Stimulated activated CD4-positive, alpha-beta T cell treated with anti-CD3 and anti-CD28 coated beads, Interleukin-15, amount 100 ng/mL, for 24 hours (primary cell): ENCODE results near the gene TCF12.
"Not testable (repeated sequence)": the region's sequence is repeated elsewhere in the genome, so short reads cannot be mapped to it uniquely, and the experiment has no call there.

Experiments
- DNase-seq: peaks from one replicate; pipeline ENCODE4 v3.0.0-alpha.2; 2020

Gene TCF12

DNA sequence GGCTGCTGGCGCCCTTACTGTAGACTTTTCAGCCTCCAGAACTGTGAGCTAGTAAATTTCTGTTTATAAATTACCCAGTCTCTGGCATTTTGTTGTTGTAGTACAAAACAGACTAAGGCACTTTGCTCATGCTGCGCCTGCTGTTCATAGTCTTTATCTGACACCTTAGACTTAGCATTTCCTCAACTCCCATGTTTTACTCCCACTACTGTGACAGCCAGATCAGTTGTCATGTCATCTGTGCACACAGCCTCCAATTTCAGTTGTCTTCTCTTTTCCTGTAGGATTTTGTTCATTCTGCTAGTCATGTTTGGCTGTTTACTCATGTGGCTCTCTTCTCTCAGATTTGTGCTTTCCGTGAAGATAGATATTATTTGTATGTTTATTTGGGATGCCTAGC, 62.0 kb downstream of the TCF12 start:
- no peak for DNase-seq

DNA sequence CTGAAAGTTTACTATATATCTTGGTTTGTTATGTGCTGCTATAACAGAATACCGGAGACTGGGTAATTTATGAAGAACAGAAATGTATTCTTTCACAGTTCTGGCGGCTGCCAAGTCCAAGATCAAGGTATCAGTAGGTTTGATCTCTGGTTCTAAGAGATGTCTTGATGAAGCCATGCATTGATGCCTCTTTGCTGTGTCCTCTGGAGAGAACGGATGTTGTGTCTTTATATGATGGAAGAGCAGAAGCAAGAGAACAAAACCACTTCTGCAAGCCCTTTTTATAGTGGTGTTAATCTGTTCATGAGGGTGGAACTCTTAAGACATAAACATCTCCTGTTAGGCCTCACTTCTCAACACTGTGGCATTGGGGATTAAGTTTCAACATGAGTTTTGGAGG, 62.7 kb downstream of the TCF12 start:
- DNase-seq = no peak

DNA sequence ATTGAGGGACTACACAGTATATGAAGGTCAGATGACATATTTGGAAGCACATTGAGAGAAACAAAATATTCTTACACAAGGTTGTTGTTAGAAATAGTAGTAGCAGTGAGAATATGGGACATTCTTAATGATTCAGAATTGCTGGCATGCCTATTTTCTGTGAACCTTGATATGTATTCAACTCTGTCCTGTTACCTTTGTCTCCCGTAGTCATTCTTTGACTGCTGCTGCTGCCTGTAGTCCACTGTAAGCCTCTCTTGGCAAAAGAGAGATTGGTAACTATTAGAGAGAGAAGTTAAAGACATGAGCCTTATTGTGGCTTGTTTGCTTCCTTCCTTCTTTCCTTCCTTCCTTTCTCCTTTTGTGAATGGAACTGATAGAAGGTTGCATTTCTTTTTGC, 64.5 kb downstream of the TCF12 start:
- no peak for DNase-seq

DNA sequence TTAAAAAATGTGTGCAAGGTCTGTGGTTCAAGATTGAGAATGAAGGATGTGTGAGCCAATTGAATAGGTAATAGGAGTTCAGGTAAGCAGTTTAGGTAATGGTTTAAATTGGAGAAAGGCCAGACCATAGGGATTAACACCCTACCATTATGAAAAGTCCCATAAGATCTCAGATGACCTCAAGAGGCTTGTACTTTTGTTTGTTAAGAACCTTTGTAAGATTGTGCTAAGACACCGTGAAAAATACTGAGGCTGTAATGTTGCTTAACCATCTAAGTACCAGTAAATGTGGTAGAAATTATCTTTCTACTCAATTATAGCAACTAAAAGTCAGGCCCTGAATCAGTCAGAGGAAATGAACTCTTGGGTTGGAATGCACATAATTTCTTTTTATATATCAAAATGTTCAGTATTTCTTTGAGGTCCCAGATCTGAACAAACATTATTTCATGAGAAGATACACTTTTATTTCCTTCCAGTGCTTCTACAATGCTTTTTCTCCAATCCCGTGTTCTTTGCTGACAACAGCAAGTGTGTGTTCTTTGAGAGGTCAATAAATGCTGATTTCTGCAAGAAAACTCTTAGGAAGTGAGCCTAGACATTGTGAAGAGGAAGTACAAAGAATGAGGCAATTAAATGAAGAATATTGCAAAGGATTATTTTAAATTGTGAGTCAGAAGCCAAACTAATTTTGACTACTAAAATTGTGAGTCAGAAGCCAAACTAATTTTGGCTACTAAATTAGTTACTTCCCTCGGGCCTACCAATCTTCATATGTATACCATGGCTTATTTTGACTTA, 66.4 kb downstream of the TCF12 start:
- DNase-seq = no peak

DNA sequence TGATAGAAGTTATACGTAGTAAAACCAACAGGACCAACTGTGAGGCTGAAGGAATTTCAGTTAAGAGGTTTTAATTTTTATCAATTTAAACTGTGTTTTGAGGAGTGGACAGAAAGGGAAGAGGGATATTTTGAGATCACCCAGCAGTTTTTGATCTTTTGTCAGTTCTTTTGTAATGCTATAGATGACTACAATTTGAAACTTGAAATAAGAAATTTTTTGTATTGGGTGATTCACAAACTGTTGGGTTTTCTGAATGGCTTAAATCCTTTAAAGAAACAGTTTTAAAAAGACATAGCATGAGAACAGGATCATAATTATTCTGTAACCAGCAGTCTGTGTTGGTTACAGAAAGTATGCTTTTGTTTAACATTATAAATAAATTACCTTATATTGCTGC, 67.4 kb downstream of the TCF12 start:
- DNase-seq = no peak

DNA sequence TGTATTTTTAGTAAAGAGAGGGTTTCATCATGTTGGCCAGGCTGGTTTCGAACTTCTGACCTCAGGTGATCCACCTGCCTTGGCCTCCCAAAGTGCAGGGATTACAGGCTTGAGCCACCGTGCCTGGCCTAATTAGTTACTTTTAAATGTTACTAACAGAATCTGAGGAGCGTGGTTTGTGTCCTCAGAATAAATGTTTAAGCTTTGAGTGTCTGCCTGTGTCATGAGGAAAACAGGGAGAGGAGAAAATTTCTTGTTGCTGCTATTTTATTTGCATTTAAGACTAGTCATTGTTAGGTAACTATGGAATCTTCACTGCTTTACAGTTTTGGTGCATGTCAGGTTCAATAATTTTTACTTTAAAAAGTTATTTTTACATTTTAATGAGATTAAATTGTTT, 68.8 kb downstream of the TCF12 start:
- DNase-seq = no peak

DNA sequence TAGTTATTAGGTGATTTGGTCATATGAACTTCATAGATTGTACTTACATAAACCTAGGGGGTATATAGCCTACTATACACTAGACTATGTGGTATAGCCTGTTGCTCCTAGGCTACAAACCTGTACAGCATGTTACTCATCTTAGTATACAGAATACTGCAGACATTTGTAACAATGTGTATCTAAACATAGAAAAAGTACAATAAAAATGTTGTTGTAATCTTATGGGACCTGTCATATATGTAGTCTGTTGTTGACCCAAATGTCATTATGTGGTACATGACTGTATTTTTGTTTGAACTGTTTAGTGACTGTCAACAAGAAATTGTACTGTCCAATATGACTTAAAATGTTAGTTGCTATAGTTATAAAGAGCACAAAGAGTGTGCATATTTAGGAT, 69.8 kb downstream of the TCF12 start:
- DNase-seq = no peak

DNA sequence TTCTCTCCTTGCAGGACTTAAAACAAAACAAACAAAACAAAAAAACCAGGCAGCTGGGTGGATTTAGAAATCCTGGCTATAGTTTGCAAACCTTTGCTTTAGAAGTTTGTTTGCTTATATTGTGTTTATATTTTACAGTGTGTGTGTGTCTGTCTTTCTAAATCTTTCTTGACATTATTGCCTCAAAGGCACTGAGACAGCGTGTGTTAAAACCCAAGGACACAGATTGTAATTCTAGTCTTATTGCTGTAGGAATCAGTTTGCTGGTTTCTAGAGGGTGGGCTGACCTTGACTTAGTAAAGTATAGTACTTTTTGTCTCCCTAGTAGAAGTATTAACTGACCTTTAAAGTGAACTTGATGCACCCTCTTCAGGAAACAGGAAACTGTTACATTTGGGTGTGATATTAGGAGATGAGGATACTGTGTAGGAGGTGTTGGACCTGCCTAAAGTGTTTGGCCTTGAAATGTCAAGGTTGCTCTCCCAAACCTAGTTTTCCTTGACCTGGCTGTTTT, 71.0 kb downstream of the TCF12 start:
- DNase-seq = no peak

DNA sequence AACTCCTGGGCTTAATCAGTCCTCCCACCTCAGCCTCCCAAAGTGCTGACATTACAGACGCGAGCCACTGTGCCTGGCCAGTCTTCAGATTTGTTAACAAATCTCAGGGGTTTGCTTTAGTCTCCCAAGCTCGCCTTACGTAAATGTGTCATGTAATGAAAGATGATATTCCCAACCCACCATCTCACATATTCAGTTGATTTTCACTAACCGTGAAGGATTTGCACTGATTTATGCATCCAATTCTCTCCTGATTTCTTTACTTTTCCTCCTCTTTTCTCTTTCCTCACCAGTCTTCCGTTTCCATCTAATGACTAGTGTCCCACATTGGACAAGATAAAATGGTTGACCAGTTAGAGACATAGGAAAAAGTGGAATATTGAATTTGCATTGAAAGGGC, 72.6 kb downstream of the TCF12 start:
- DNase-seq = no peak

DNA sequence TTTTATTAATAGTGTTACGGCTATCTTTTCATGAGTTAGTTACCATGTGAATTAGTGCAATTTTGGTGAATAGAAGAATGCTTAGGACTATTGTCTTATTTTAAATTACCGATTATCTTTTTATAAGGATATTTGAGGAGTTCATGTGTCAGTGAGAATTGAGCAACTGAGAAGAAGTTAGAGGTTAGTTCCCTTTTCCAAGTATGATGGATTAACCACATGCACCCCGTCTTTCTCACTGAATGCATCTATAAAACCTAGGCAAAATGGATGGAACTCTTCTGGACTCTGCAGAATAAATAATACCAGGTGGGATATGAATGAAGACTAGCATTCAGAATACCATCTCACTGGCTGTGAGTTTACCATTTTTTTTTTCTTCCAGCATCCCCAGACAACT, 74.3 kb downstream of the TCF12 start:
- DNase-seq = no peak

DNA sequence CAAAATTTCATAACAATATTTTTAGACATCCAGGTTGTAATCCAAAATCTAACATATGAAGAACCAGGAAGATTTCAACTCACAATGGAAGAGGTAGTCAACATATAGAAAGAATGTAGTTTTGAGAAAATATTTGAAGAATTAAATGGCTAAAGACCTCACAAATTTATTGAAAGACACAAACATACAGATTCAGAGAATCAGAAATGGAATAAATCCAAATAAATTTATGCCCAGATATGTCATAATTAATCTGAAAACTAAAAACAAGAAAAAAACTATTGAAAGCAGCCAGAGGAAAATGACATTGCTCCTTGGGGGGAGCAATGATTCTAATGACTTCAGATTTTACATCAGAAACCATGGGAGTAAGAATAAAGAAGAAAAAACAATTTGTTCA, 75.8 kb downstream of the TCF12 start:
- DNase-seq = no peak

DNA sequence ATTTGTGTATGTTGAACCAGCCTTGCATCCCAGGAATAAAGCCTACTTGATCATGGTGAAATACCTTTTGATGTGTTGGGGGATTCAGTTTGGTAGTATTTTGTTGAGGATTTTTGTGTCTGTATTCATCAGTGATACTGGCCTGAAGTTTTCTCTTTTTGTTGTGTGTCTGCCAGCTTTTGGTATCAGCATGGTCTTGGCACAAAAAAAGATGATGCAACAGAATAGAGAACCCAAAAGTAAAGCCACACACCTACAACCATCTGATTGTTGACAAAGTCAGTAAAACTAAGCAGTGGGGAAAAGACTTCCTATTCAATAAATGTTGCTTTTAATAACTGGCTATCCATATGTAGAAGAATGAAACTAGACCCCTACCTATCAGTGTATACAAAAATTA, 77.6 kb downstream of the TCF12 start:
- DNase-seq = no peak

DNA sequence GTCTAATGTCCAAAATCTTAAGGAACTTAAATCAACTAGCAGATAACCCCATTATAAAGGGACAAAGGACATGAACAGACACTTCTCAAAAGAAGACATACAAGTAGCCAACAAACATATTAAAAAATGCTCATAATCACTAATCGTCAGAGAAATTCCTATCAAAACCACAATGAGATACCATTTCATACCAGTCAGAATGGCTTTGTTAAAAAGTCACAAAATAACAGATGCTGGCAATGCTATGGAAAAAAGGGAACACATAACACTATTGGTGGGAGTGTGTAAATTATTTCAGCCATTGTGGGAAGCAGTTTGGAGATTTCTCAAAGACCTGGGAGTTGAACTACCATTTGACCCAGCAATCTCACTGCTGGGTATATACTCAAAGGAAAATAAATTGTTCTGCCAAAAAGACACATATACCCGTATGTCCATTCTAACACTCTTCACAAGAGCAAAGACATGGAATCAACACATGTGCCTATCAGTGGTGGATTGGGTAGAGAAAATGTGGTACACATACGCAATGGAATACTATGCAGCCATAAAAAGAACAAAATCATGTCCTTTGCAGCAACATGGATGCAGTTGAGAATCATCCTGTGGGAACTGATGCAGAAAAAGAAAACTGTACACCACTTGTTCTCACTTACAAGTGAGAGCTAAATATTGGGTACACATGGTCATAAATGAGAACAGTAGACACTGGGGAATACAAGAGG, 78.5 kb downstream of the TCF12 start:
- DNase-seq = no peak

DNA sequence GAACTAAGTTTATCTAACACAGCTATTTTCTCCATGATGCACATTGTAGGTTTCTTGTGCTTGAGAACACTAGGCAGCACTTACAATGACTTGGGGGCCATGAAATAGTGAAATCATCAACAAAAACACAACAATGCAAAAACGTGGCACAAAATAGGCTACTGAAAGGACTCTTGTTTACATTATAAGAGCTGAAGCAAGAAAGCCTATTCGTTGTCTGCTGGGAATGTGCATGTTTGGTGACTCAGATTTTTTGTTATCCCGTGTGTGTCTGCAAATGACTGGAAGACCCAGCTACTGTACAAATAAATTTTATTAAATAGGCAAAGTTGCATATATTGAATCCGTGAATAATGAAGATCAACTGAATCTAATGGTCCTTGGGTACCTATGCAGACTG, 85.0 kb downstream of the TCF12 start:
- DNase-seq = no peak

DNA sequence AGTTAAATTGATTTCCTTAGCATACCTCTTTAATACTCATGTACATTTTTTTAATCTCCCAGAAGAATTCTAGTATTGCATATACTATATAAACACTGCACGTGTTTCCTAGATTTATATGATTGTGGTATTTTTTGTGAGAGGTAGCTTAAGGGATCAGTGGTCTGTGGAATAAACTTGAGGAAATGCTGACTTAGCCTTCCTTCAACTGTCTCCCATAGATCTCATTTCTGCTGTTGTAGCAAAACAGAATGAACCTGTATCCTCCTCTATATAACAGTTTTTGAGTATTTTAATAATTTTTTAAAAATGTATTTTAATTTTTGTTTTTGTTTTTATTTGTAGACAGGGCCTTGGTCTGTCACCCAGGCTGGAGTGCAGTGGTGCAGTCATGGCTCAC, 86.8 kb downstream of the TCF12 start:
- no peak for DNase-seq

DNA sequence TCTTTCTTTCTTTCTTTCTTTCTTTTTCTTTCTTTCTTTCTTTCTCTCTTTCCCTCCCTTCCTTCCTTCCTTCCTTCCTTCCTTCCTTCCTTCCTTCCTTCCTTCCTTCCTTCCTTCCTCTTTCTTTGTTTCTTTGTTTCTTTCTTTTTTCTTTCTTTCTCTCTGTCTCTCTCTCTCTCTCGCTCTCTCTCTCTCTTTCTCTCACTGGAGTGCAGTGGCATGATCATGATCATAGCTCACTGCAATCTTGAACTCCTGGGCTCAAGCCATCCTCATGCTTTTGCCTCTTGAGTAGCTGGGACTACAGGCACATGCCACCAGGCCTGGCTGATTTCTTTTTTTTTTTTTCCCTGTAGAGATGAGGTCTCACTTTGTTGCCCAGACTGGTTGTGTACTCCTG, 89.4 kb downstream of the TCF12 start:
- not testable (repeated sequence) for DNase-seq

DNA sequence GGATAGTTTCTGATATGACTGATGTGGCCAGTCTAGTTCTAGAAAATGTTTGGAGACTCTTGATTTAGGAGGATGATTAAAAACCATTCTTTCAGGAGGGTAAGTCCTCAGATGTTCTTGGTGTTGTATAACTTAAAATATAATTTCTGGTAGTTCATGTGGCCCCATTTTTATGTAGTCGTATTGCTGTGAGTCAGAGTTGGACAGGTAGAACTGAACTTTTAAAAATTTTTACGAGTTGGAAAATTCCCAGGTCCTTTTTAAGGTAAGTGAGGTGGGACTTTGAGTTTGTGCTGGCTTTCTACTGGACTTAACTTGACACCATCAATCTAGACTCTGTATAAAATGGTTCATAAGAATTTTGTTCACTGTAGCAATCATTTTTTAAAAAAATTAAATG, 92.3 kb downstream of the TCF12 start:
- DNase-seq = no peak

DNA sequence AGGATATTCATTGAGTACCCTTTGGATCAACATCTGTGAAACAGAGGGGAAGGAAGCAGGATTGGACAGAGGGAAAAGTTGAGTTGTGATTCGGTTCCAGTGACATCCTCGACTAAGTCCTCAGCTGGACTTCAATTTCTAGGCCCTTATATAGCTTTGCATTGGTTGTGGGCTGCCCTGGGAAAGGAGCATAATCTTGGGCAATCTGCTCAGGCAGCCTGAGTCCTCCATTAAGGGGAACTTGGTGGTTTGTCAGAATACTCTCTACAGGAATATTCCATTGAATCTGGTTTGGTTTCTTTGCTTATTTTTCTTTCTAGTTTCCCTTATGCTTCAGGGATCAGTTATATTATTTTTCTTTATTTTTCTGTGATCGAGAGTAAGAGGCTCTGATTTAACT, 94.1 kb downstream of the TCF12 start:
- DNase-seq = no peak

DNA sequence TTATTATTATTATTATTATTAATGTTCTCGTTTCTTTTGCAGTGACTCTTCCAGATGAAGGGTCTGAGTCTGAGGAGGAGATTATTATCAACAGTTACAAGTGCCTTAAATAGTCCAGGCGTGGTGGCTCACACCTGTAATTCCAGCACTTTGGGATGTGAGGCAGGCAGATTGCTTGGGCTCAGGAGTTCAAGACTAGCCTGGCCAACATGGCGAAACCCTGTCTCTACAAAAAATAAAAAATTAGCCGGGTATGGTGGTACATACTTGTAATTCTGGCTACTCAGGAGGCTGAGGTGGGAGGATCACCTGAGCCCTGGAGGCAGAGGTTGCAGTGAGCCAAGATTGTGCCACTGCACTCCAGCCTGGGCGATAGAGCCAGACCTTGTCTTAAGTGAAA, 96.5 kb downstream of the TCF12 start:
- DNase-seq = not testable (repeated sequence)

DNA sequence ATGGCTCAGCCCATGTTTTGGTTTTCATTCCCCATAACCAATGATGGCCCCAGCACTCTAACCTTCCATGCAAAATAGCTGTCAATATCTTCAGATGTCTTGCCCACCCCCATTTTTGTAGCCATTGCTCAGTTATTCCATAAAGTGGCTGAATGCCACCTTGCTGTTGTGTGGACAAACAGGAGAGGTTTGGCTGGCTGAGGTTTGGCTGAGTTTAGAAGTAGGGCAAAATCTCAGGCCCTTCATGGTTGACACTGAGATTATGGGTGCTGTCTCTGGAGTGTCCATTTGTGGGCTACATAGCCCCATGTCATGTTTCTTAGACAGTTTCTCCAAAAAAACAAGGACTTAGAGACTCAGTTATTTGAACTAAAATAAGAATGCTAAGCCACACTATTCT, 96.9 kb downstream of the TCF12 start:
- DNase-seq = no peak

DNA sequence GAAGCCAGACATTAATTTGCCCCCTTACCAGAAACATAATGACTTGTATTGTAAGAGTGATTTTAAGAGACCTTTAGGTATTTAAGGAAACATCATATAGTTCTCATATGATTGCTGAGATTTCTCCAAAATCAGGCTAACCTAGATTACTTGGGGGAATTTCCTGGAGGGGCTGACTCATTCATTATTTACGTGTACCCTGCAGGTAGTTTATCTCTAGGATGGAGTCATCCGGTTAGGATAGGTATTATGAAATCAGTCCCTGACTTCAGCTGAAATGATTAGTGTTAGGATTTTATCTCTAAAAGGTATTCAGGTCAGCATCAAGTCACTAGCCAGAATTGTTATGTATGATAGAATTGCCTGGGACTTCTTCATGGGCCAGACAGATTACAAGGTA, 97.5 kb downstream of the TCF12 start:
- no peak for DNase-seq

DNA sequence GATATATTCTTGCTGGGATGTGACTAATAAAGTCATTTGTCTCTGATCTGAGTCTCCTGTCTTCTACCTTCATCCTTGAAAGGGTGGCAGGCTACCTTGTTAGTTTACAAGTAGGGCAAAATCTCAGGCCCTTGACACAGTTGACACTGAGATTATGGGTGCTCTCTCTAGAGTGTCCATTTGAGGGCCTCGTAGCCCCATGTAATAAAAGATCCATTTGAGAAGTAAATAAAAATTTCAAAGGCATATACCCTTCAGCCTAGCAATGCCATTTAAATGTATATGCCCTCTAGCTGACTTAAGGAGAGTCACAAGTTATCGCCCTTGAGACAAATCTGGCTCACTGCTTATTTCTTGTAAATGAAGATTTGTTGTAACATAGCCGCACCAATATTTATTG, 98.6 kb downstream of the TCF12 start:
- no peak for DNase-seq

DNA sequence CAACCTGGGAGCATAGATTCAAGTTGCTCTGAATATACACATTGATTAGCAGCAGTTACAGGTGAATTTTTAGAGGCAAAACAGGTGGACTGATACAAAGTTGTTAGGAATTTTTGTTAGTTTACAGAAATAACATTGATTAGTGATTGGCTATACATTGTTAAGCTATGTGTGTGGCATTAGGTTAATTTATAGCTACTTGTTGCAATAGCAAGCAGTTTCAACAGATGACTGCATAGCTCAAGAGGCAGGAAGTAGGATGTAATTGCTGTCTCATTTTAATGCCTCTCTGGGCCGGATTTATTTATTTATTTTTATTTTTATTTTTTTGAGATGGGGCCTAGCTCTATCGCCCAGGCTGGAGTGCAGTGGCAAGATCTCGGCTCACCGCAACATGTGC, 99.7 kb downstream of the TCF12 start:
- DNase-seq = no peak

DNA sequence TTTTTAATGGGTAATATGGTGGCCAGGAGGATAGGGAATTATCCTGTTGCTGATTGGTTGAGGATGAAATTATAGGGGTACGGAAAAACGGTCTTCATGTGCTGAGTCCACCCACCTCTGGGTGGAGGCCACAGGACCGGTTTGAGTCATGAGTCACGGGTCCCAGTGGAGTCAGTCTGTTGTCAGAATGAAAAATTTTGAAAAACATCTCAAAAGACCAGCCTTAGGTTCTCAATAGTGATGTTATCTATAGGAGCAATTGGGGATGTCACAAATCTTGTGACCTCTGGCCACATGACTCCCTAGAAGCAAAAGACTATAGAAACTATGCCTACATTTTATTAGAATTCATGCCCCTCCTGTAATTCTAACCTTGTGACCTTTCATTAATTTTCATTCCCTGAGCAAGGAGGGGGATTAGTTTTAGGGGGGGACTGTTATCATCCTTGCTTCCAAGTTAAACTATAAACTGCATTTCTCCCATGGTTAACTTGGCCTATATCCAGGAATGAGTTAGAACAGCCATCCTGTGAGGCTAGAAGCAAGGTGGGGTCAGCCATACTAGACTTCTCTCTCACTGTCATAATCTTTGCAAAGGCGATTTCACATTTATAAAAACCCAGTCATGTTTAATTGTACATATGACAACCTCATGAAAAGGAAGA, 101.2 kb downstream of the TCF12 start:
- no peak for DNase-seq
